Naive thymus-derived CD4-positive, alpha-beta T cell (primary cell): Measurements from ENCODE around the gene CCL17. TPM values are rescaled to one million over a fixed set of nuclear protein-coding genes. Genes with fewer than 3 reads are reported as not detected.

Source experiments
- ATAC-seq: fragments of 150-1000 bp; cut with Tn5 transposase; 2 replicates; pipeline ENCODE4 v1.10.0; 2021; ENCODE audit warnings: mild to moderate bottlenecking, moderate library complexity
- CTCF ChIA-PET: fragments of 350-600 bp; sonication (Branson Sonifier 250); formaldehyde crosslinking; loops from one replicate; lab custom pipeline; 2021; ENCODE audit warnings: antibody characterized with exemption; lab: Charles Lee
- POLR2A ChIA-PET: fragments of 350-600 bp; sonication (Branson Sonifier 250); formaldehyde crosslinking; loops from one replicate; lab custom pipeline; 2021; ENCODE audit warnings: antibody characterized with exemption, inconsistent platforms; lab: Charles Lee
- DNase-seq, 9 donors: peaks; one replicate each; pipeline versions ENCODE4 v3.0.0 to v3.0.0-alpha.2; 2020 to 2022; ENCODE audit warnings: mixed read lengths in 1 of 9
- H3K27ac ChIP-seq: one replicate; pipeline ENCODE4 v1.7.0; 2013; ENCODE audit warnings: mild to moderate bottlenecking, low read depth, low read length, moderate library complexity
- H3K27me3 ChIP-seq, 2 donors: one replicate each; pipeline ENCODE4 v1.7.0; 2013; ENCODE audit warnings: low read length in 2 of 2, mild to moderate bottlenecking in 2 of 2, moderate library complexity in 2 of 2; ENCODE audit not compliant: control insufficient read depth in 2 of 2, insufficient read depth in 2 of 2
- H3K36me3 ChIP-seq, 3 experiments: 1 replicate in 2 of 3; 2 replicates in 1 of 3; pipeline ENCODE4 v1.7.0; 2013; ENCODE audit warnings: low read length in 3 of 3, mild to moderate bottlenecking in 3 of 3, moderate library complexity in 1 of 3; ENCODE audit not compliant: insufficient read depth in 3 of 3, control insufficient read depth in 2 of 3
- H3K4me1 ChIP-seq, 2 donors: one replicate each; pipeline ENCODE4 v1.7.0; 2013; ENCODE audit warnings: low read length in 2 of 2, mild to moderate bottlenecking in 2 of 2, moderate library complexity in 1 of 2; ENCODE audit not compliant: control insufficient read depth in 2 of 2, insufficient read depth in 2 of 2
- H3K4me3 ChIP-seq: 2 replicates; pipeline ENCODE4 v1.7.0; 2013; ENCODE audit warnings: mild to moderate bottlenecking, low read length
- H3K9me3 ChIP-seq, 3 experiments: 1 replicate in 2 of 3; 2 replicates in 1 of 3; pipeline ENCODE4 v1.7.0; 2013; ENCODE audit warnings: low read length in 3 of 3; ENCODE audit not compliant: control insufficient read depth in 2 of 3
- H3K27ac Mint-ChIP-seq, 9 donors: one replicate each; pipeline ENCODE4 v1.8.0; 2020 to 2022; ENCODE audit warnings: mixed read lengths in 9 of 9, mild to moderate bottlenecking in 8 of 9, moderate library complexity in 5 of 9, inconsistent platforms in 2 of 9
- H3K27me3 Mint-ChIP-seq, 5 donors: one replicate each; pipeline ENCODE4 v1.8.0; 2021 to 2022; ENCODE audit warnings: mixed read lengths in 5 of 5, mild to moderate bottlenecking in 1 of 5
- H3K36me3 Mint-ChIP-seq, 5 donors: one replicate each; pipeline ENCODE4 v1.8.0; 2020 to 2022; ENCODE audit warnings: mixed read lengths in 5 of 5, mild to moderate bottlenecking in 3 of 5, inconsistent platforms in 1 of 5
- H3K4me1 Mint-ChIP-seq, 7 donors: one replicate each; pipeline ENCODE4 v1.8.0; 2020 to 2022; ENCODE audit warnings: mixed read lengths in 7 of 7, mild to moderate bottlenecking in 3 of 7, inconsistent platforms in 1 of 7
- H3K4me3 Mint-ChIP-seq, 10 donors: one replicate each; pipeline ENCODE4 v1.8.0; 2020 to 2022; ENCODE audit warnings: mild to moderate bottlenecking in 10 of 10, mixed read lengths in 10 of 10, moderate library complexity in 6 of 10, inconsistent platforms in 2 of 10
- H3K9me3 Mint-ChIP-seq, 11 donors: one replicate each; pipeline ENCODE4 v1.8.0; 2020 to 2022; ENCODE audit warnings: mixed read lengths in 11 of 11, mild to moderate bottlenecking in 4 of 11, inconsistent platforms in 1 of 11, moderate library complexity in 1 of 11
- intact Hi-C, 2 donors: fragments of 100-400 bp; cut with micrococcal nuclease; formaldehyde crosslinking; loops; one replicate each; pipeline ENCODE4 v1.15.1; 2023
- polyA plus RNA-seq, 2 donors: library from polyadenylated mRNA; unstranded; fragments of 300-500 nt; fragmentation: Illumina TruSeq; gene quantifications; one replicate each; pipeline ENCODE4 v1.2.3, GENCODE V29; 2021
- total RNA-seq, 6 experiments: library from RNA in 5 of 6; stranded (reverse) in 5 of 6; gene quantifications; 1 replicate in 5 of 6; 2 replicates in 1 of 6; pipeline ENCODE4 v1.2.3 and lab custom pipeline; 2021 to 2026

CCL17 gene
- total and polyA plus RNA-seq, 7 experiments from 2014 or later, result 0.60 TPM; not detected in 6

GRCh38 chr16:57409870-57410587 lies 5.5 kb downstream of the CCL17 start:
- H3K4me1 ChIP-seq, result no peaks in the 10 kb centered on the region
- ATAC-seq, result no peak
- no peaks in the 10 kb centered on the region for H3K27me3 ChIP-seq
- no peak overlapping the region for H3K27ac Mint-ChIP-seq
- no peak overlapping the region for H3K4me3 ChIP-seq
- ChIA-PET CTCF (interaction anchor here (1.3 kb wide), 1 partner anchor 8 kb away, joined by 4 read pairs; no protein-coding TSS in a partner anchor), POLR2A (interaction anchor here (0.5 kb wide), 1 partner anchor 27 kb away, joined by 3 read pairs; no protein-coding TSS in a partner anchor)
- no peaks in the 10 kb centered on the region for H3K9me3 ChIP-seq
- no peak overlapping the region for H3K4me3 Mint-ChIP-seq
- H3K27ac ChIP-seq, result no peak overlapping the region
- intact Hi-C loops, result no loop called here
- no peak for DNase-seq
- H3K27me3 Mint-ChIP-seq, result no peaks in the 10 kb centered on the region
- peaks cover 0 to 10% (median 3%) of the 10 kb centered on the region in 7 donors for H3K4me1 Mint-ChIP-seq
- no peaks in the 10 kb centered on the region for H3K36me3 Mint-ChIP-seq
- H3K36me3 ChIP-seq, result no peaks in the 10 kb centered on the region
- H3K9me3 Mint-ChIP-seq, result no peaks in the 10 kb centered on the region

- H3K9me3 ChIP-seq, result no peaks in the 10 kb centered on the region
- Mint-ChIP-seq H3K36me3 (no peaks in the 10 kb centered on the region), H3K4me3 (no peak overlapping the region), H3K27me3 (no peaks in the 10 kb centered on the region), H3K9me3 (no peaks in the 10 kb centered on the region), H3K27ac (no peak overlapping the region), H3K4me1 (peaks cover 0 to 11% (median 3%) of the 10 kb centered on the region in 7 donors)
- no peaks in the 10 kb centered on the region for H3K36me3 ChIP-seq
- no peak overlapping the region for H3K27ac ChIP-seq
- intact Hi-C loops, result no loop called here
- no peak for DNase-seq
- no peak overlapping the region for H3K4me3 ChIP-seq
- CTCF ChIA-PET, result no interaction called here
- no peaks in the 10 kb centered on the region for H3K27me3 ChIP-seq
- no peak for ATAC-seq
- peaks cover 0 to under 1% of the 10 kb centered on the region in 2 donors for H3K4me1 ChIP-seq
- POLR2A ChIA-PET, result no interaction called here
Observed at GRCh38 chr16:57411362-57411976, 6.9 kb downstream of the CCL17 start.

GRCh38 chr16:57412584-57412983 lies 8.0 kb downstream of the CCL17 start:
- H3K27ac Mint-ChIP-seq, result no peak overlapping the region
- intact Hi-C loops, result no loop called here
- H3K27ac ChIP-seq, result no peak overlapping the region

GRCh38 chr16:57413301-57413730 lies 8.7 kb downstream of the CCL17 start:
- intact Hi-C loops, result no loop called here
- H3K9me3 Mint-ChIP-seq, result peaks cover 0 to 2% (median 0%) of the 10 kb centered on the region in 11 donors
- H3K27me3 Mint-ChIP-seq, result no peaks in the 10 kb centered on the region
- H3K27ac Mint-ChIP-seq, result no peak overlapping the region
- H3K4me3 Mint-ChIP-seq, result no peak overlapping the region
- Histone ChIP-seq H3K4me3 (no peak overlapping the region), H3K27me3 (no peaks in the 10 kb centered on the region), H3K27ac (no peak overlapping the region), H3K9me3 (no peaks in the 10 kb centered on the region), H3K36me3 (no peaks in the 10 kb centered on the region), H3K4me1 (peaks cover 3 to 10% of the 10 kb centered on the region in 2 donors)
- ATAC-seq (no peak), DNase-seq (no peak)
- CTCF ChIA-PET, result interaction anchor here (0.6 to 1.1 kb wide), 2 partner anchors 26 to 113 kb away, joined by 3 read pairs; no protein-coding TSS in a partner anchor
- no peaks in the 10 kb centered on the region for H3K36me3 Mint-ChIP-seq
- H3K4me1 Mint-ChIP-seq, result peaks cover 8 to 23% (median 14%) of the 10 kb centered on the region in 7 donors
- POLR2A ChIA-PET, result no interaction called here

More at GRCh38 chr16:57412584-57412983, 8.0 kb downstream of the CCL17 start:
- Mint-ChIP-seq H3K27me3 (no peaks in the 10 kb centered on the region), H3K9me3 (no peaks in the 10 kb centered on the region), H3K4me3 (no peak overlapping the region), H3K36me3 (no peaks in the 10 kb centered on the region), H3K4me1 (peaks cover 7 to 19% (median 10%) of the 10 kb centered on the region in 7 donors)
- Histone ChIP-seq H3K4me1 (peaks cover 3 to 10% of the 10 kb centered on the region in 2 donors), H3K36me3 (no peaks in the 10 kb centered on the region), H3K27me3 (no peaks in the 10 kb centered on the region), H3K4me3 (no peak overlapping the region), H3K9me3 (no peaks in the 10 kb centered on the region)
- CTCF ChIA-PET, result interaction anchor here (1.1 kb wide), 1 partner anchor 112 kb away, joined by 3 read pairs; no protein-coding TSS in a partner anchor
- no peak for DNase-seq
- no peak for ATAC-seq
- POLR2A ChIA-PET, result no interaction called here

GRCh38 chr16:57413733-57414132 lies 9.2 kb downstream of the CCL17 start:
- Histone ChIP-seq H3K27me3 (no peaks in the 10 kb centered on the region), H3K4me1 (peaks cover 6 to 12% of the 10 kb centered on the region in 2 donors), H3K9me3 (no peaks in the 10 kb centered on the region), H3K36me3 (no peaks in the 10 kb centered on the region), H3K4me3 (no peak overlapping the region), H3K27ac (no peak overlapping the region)
- ChIA-PET POLR2A (no interaction called here), CTCF (no interaction called here)
- H3K27me3 Mint-ChIP-seq, result no peaks in the 10 kb centered on the region
- H3K27ac Mint-ChIP-seq, result no peak overlapping the region
- DNase-seq, result no peak
- H3K9me3 Mint-ChIP-seq, result peaks cover 0 to 2% (median 0%) of the 10 kb centered on the region in 11 donors
- H3K4me1 Mint-ChIP-seq, result peaks cover 12 to 24% (median 18%) of the 10 kb centered on the region in 7 donors
- intact Hi-C loops, result no loop called here
- H3K36me3 Mint-ChIP-seq, result no peaks in the 10 kb centered on the region
- ATAC-seq, result no peak
- H3K4me3 Mint-ChIP-seq, result no peak overlapping the region

- H3K27me3 ChIP-seq, result no peaks in the 10 kb centered on the region
- no peak overlapping the region for H3K27ac ChIP-seq
- H3K27me3 Mint-ChIP-seq, result no peaks in the 10 kb centered on the region
- intact Hi-C loops, result loop anchor here (2.0 to 5.0 kb wide), 4 partner anchors 229 to 334 kb away; partner anchors contain the start of genes PSME3IP1 (in 1 of the 2) and RSPRY1 (in 1 of the 2)
- no peaks in the 10 kb centered on the region for H3K36me3 ChIP-seq
- H3K9me3 ChIP-seq, result no peaks in the 10 kb centered on the region
- no peak for DNase-seq
- no peak overlapping the region for H3K4me3 ChIP-seq
- H3K4me1 Mint-ChIP-seq, result peaks cover 17 to 29% (median 23%) of the 10 kb centered on the region in 7 donors
- H3K27ac Mint-ChIP-seq, result no peak overlapping the region
- peaks cover 11 to 18% of the 10 kb centered on the region in 2 donors for H3K4me1 ChIP-seq
- CTCF ChIA-PET, result interaction anchor here (1.1 to 6.3 kb wide), 9 partner anchors 10 to 333 kb away, joined by 3 to 83 read pairs (median 13); partner anchors contain the start of genes ARL2BP, CIAPIN1 and COQ9
- POLR2A ChIA-PET, result interaction anchor here (1.1 to 4.9 kb wide), 3 partner anchors 18 to 115 kb away, joined by 3 to 33 read pairs (median 6); partner anchors contain the start of genes CIAPIN1 and COQ9
- H3K9me3 Mint-ChIP-seq, result peaks cover 0 to 2% (median 0%) of the 10 kb centered on the region in 11 donors
- H3K36me3 Mint-ChIP-seq, result no peaks in the 10 kb centered on the region
- no peak overlapping the region for H3K4me3 Mint-ChIP-seq
- ATAC-seq, result no peak
Observed at GRCh38 chr16:57416084-57416483, 11.5 kb downstream of the CCL17 start.
